CD4-positive, alpha-beta T cell treated with Interleukin-6 at 100 ng/mL for 8 hours (primary cell): ENCODE results near the gene IQSEC1.

Experiments used
- DNase-seq: peaks from one replicate; pipeline ENCODE4 v3.0.0-alpha.2; 2020; ENCODE audit warnings: mixed read lengths, low spot score

The IQSEC1 gene

DNA sequence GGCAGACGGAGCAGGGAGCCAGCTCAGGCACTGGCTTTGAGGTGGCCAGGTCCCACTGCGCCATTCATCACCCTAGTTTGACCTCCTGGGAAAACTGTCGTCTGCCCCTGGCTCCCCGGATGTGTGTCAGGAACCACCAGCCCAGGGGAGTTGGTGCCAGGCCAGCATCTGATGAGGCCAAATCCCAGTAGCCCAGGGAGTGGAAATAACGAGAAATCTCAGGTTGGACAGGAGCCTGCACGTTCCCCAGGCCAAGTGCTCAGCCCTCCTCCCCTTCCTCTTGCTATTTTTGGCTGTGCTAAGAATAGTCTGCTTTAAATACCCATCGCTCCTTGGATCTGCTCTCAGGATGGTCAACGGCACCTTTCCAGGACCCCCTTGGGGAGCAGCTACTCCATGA is 138.8 kb downstream of the IQSEC1 start:
- no peak for DNase-seq

DNA sequence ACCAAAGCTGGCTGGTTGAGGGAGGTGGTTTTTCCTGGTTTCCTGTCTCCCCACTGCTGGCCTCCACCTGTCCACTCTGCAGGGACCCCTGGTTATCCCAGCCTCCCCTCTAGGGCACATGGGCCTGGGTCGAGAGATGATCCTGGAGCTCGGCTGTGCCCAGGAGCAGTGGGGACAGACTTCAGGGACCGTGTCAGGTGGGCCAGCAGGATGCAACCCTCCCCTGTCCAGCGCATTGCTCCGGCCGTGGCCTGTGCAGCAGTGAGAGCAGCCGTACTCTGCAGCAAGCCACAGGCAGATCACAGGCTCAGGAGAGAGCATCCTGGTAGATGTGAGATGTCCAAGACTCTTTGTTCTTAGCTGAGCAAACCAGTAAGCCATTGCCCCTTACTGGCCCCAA is 139.3 kb downstream of the IQSEC1 start:
- DNase-seq, result no peak

DNA sequence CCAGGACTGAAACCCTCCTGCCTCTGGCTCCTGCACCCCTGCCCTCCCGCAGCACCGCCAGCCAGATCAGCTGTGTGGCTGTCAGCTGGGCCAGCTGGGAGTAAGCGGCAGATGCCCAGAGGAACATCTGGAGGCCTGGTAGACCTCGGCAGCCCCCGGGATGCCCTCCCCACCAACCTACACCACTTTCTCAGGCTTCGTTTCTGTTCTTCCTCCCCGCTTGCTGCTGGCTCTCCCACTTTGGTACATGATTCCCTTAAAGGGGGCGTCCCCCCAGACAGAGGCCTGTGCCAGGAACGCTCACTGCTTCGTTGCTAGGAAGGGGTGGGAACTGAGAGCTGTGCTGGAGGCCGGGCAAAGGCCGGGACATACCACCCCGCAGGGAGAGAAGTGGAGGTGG is 140.5 kb downstream of the IQSEC1 start:
- DNase-seq, result no peak

DNA sequence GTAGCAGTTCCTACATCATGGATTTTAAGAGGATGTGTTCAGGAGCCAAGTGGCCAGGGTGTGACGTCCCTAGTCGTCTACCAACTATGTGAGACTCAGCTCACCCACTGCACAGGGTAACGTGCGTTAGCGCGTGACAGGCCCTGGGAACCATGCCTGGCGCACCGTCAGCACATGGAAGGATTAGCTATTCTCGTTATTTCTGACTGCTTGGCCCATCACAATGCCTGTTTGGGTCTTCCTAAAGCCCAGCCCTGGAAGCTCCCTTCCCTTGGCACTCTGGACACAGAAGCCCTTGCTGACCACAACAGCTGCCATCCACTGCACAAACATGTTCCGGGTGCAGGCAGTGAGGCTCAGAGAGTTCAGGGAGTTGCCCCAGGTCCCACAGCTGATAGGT is 140.9 kb downstream of the IQSEC1 start:
- DNase-seq, result no peak

DNA sequence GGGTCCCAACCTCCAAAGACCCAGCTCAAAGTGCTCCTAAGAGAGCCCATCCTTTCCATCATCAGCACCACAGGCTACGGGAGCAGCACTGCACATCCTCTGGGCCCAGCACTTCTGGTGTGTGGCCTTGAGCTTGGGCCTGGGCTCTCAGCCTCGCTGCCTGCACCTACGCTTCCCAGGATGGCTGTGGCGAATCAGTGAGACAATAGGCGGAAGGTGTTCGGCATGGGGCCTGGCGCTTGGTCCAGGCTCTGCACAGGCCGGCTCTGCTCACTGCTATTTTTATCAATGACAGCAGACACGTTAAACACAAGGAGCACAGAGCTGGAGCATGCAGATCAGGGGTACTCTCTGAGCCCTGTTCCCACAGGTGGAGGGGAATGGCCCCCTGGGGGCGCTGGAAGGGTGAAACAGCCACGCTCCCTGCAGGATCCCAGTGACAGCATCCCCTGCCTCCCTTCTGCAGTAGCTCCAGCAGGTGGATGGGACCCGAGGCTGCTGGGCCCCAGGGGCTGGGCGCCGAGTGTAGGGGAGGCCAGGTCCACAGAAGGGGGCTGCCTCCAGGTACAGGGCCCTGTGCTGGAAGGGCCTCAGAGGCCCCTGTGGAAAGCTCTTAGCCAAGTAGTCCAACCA is 141.8 kb downstream of the IQSEC1 start:
- no peak for DNase-seq

DNA sequence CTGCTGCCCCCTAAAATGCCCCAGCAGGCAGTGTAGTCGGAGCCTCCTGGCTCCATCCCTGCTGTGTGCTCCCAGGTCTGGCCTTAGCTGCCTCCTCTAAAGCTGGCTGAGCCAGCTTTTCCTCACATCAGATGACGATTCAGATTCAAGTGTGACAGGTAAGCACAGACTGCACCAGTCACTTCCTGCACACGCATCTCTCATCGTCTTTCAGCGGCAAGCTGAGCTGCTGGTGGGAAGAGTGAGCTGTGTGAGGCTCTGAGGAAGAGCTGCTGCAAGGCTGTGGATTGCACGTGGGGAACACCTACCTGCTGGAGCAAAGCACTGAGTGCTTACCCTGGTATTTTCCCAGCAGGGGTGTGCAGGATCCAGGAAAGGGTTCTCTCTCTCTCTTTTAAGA is 143.4 kb downstream of the IQSEC1 start:
- no peak for DNase-seq

DNA sequence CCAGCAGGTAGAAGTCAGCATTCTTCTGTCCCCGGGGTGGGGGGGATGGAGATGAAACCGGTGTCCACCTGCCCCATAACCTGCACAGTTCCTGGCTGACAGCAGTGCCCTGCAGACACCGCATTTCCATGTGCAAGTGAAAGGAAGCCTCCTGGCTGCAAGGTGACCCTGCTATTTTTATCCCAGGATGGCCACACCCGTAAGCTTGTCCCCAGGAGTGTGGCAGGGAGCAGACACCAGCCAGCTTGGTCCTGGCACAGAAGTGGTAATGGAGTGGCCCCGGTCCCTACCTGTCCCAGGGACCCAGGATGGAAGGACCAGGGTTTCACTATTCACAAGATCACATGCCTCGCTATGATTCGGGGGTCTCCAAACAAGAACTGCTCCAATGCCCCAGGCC is 146.6 kb downstream of the IQSEC1 start:
- DNase-seq, result no peak

DNA sequence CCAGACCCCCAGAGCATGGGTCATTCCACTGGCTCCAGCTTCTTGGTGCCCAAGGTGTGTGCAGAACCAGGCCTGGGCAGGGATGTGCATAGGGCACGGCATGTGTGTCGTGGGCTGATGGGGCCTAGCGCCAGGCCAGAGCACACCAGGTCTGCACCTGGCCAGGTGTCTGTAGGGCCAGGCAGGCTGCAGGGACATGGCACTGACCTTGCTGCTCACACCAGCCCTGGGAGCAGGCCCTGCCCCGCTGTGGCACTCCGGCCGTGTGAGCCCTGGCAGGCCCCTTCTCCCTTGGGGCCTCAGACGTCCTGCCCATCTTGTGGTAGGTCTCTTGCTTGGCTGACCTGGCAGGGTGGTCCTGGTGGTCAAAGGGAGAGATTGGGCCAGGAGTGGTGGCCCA is 147.6 kb downstream of the IQSEC1 start:
- no peak for DNase-seq

DNA sequence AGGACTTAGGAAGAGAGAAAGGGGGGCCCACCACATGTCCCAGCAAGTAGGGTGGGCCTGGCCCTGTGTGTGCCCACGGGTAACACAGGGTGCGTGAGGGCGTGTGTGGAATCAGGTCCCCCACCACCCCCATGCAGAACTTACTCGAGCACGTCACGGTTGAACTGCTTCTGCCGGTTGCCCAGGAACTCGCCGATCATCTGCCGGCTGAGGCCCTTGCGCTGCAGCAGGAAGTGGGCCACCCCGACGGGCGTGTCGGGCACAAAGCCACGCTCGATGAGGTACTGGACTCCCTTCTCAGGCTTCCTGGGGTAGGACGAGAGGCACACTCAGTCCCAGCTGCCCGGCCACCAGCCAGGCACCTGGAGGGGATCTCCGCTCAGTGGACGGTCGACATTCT is 148.8 kb downstream of the IQSEC1 start:
- no peak for DNase-seq

DNA sequence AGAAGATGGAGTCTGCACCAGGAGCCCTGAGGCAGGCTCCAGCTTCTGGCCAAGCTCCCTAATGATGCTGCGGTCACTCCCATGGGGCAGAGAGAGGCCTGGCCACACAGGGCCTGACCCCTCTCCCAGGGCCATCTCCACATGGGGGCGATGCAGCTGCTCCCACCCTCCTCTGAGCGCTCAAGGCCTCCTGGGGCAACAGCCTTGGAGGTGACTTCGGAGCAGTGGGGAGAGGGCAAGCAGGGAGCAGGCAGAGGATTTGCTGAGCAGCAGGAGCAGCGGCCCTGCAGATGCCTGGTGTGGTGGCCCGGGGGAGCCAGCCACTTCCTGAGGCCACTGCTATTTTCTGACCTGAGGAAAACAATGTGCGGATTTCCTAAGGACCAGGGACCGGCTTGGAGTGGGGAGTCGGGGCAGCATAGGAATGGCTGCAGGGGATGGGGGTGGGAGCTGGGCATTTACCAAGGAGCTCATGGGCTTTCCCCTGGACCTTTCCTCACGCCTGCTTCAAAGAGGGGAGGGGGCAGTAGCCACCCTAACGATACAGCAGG is 150.3 kb downstream of the IQSEC1 start:
- DNase-seq, result no peak

DNA sequence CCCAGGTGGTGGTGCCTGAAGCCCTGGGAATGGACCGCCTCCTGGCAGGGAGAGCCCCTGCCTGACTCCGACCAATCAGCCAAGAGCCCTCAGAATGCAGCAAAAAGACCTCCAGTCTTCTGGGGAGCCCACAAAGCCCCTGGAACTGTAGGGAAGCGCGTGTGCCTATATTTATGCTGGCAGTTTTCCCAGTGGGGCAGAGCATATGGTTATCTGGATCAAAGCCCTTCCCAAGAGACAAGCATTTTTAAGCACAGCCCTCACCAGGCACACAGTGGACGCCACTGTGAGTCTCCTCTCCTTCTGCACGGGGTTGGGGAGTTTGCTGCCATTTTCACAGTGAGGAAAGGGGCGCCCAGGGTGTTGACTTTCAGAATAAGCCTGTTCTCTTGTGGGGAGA is 150.9 kb downstream of the IQSEC1 start:
- no peak for DNase-seq

DNA sequence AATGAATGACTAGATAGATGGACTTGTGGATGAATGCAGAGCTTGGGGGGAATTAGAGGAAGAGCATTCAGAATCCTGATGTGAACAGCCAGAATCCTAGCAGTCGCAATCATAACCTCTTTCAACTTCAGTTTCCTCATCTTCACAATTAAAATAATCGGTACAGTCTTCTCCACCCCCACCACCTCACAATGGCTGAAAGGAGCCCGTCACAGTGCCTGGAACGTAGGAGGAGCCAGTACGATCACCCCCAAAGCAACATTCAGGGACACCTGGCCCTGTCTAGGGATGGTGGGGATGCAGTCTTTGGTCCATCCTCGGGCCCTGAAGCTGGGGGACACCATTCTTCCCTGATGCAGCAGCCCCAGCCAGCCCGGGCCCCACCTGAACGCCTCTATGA is 151.5 kb downstream of the IQSEC1 start:
- DNase-seq, result no peak

DNA sequence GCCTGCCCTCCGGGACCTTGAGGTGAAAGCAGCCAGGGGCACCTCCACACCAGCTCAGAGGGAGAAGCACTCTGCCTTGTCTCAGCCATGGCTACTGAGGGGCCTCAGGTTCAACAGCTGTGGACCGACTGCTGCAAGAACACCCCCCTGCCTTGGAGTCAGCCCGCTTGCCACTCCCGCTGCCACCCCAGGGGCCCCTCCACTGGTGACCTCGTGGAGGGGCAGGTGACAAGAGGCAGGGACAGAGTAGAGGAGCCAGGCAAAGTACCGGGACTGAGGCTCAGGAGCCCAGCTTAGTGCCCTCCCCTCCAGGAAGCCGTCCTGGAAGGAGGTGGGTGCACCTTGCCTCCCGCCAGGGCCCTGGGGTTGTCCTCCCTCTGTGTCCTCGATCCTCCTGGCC is 152.3 kb downstream of the IQSEC1 start:
- no peak for DNase-seq

DNA sequence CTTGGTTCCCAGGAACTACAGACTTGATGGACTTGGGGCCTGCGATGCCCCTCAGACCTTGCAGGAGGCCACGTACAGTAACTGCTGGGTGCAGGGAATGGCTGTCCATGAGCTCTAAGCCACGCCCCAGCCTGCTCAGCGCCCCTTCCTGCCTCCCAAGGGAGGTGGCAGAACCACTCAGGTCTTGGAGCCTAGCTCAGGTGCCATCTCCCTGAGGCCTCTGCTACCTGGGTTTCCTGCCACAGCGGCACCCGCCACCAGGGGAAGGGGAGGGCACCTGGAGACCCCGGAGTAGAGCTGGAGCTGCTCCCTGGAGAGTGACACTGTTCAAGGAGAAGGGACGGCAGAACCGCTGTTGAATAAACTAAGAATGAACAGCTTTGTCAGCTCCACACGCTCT is 154.0 kb downstream of the IQSEC1 start:
- no peak for DNase-seq

DNA sequence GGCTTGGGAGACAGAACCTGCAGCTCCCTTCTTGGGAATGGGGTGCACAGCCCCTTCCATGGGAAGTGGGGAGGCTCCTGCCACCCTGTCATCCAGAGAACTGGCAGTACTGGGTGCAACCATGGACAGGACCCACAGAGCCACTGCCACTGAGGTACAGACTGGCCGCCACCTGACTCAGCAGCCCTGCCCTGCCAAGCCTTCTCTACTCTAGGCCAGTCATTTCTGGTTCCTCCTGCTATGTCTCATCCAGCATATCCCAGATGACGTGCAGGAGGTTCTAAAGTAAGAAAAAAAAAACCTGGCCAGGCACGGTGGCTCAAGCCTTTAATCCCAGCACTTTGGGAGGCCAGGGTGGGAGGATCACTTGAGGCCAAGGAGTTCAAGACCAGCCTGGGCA is 155.0 kb downstream of the IQSEC1 start:
- no peak for DNase-seq

DNA sequence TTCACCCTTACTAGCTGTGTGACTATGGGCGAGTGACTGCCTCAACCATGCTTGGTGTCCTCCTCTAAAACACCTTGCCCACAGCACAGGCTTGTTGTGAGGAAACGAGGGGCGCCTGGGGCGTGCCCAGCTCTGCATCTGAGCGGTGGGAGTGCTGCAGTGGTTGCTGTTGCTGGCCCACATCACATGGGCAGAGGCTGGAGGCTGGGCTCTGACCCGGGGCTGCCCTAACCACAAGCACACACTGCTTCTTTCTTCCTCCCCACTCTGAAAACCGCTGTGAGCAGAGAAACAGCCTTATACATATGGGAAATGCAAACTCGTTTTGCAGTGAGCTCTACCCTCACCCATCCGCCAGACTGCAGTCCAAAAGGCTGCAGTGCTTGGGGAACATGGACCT is 157.1 kb downstream of the IQSEC1 start:
- peak; percentile 12 for DNase-seq

DNA sequence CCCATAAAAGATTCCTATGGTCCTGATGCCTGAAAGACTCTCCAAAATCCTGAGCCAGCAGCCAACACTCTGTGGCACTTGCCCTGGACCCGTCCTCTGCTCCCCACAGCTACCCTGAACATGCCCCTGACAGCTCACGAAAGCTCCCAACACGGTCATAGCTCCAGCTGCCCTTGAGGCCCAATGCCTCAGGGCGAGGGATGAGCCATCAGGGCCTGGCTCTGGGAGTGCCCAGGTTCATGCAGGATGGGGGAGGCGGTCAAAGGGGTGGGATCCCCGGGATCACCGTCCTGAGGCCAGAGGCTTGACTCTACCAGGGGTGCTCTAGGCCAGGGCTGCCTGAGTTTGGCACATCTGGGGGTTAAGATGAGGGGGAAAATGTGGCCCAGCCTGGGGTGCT is 159.1 kb downstream of the IQSEC1 start:
- DNase-seq, result no peak

DNA sequence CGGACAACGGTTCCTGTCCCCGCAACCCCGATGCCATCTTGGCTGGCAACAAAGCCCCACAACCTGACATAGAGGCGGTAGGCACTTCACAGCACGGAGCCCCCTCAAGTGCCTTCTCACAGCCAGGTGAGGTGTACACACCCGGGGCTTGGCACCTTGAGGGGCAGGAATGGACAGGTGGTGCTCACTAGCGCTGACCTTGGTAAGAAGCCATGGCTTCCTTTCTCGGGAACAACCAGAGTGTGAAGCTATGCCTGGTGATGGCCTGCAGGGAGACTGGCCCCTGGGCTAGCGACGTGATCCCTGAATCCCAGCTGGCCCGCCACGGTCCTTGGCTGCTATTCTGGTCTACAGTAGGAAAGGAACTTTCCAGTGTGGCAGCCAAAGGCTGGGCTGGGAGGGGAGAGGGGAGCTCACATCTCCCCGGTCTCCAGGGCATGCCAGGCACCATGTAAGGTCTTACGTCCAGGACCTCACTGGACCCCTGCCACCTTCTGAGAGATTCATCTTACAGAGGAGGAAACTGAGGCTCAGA is 161.3 kb downstream of the IQSEC1 start:
- no peak for DNase-seq

DNA sequence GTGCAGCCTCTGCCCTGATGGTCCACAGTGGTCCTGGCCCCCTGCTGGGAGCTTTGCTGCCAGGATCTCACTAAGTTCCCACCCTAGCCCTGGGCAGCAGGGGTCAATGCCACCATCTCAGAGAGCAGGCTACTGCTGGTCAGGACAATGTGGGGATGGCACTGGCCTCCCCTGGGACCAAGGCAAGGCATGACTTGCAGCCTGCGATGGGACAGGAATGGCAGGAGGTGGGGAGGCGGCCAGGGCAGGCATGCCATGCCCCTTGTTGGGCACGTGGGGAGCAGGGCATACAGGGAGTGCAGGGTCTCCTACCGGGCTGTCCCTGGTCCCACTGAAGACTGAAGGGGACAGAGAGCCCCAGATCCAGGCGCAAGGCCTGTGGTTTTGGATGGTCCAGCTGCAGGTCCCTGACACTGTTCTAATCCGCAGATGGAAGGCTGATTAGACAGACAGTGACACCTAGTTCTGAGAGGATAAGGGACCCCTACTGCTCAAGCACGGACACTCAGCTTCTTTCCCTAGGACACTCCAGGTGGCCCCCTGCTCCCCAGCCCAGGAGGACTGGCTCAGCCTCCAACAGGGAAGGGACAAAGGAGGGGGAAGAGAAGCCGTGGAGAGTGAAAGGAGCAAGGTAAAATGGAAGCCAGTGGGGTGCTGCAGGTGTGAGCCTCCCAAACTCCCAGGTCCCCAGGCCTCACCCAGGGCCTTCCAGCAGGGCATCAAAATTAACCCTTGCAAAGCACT is 162.7 kb downstream of the IQSEC1 start:
- DNase-seq, result no peak

DNA sequence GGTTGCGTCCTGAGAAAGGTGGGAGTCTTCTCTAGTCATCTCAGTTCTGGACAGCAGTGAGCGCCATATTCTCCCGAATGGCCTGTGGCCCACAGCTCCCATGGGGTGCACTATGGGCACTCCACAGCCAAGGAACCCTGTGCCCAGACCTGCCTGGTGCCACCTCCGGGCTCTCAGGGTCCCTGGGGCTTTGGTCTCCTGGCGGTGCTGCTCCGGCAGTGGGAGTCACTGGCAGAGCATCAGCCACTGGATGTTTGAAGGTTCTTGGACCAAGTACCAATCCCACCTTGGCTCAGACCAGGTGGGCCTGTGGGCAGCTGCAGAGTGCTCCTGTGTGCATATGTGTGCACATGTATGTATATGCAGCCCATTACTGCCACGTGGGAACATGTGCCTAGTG is 163.5 kb downstream of the IQSEC1 start:
- DNase-seq, result no peak

DNA sequence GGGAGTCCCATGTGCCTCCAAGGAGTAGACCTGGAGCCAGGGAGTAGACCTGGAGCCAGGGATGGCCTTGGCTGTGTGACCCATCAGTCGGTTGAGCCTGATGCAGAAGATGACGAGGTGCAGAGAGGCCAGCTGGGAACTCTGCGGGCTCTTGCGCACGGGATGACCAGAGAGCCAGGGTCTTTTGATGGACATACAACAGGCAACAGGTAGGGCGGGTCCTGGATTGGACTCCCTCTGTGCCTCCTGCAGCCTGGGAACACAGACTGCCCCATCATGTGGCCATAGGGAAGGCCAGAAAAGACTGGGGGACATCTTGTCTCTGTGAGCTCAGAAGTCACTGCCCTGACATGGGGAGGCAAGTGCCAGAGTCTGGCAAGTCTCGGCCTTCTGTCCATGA is 164.4 kb downstream of the IQSEC1 start:
- no peak for DNase-seq

DNA sequence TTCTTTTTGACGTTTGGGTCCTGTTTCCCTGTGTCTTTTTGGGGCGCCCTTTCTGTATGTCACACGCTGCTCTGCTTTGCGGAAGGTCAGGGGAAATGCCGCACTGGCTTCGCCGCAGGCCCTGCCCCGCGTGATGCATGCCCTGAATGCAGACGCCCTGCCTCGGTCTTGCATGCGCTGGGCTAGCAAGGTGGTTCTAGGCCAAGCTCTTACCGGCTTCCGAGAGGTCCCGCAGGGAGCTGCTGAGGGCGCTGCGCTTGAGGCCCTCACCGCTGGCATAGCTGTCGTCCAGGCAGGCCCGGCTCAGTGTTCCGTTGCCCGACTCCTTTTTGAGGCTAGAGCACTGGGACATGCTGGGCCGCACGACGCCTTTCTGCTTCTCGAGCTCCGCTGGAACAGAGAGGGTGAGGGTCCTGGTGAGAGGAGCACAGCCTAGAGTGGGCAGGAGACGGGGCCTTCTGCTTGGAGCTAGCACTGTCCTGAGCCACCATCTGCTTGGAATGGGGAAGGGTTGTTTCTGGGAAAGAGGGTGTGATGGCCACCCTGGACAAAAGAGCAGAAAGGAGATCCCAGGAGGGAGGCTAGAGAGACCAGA is 165.0 kb downstream of the IQSEC1 start:
- no peak for DNase-seq

DNA sequence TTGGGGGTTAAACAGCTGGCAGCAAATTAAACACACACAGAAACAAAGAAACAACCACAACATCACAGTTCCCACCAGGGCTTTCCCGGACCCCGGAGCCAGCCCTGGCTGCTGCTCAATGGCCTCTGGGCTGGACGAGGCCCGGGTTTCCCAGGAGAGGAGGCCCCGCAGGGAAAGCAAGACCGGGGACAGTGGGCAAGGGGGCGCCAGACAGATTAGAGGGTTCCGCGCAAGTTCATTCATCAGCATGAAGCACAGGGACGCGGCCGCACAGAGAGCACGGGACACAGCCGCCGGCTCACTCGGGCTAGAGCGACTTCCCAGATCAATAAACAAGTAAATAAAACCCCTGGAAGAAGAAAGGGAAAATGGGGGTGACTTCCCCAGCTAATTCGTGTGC is 165.5 kb downstream of the IQSEC1 start:
- DNase-seq, result no peak
